DOHH2 (cell line): ENCODE results near the gene SERPINA9.

Experiments
- CTCF ChIP-seq: fragments of 200-600 bp; sonication (generic); IDR thresholded peaks from one replicate; pipeline ENCODE4 v1.5.1; 2014; ENCODE audit warnings: antibody characterized with exemption, mild to moderate bottlenecking, low read depth, low read length; ENCODE audit not compliant: poor library complexity, severe bottlenecking
- EZH2phosphoT487 ChIP-seq: fragments of 200-600 bp; sonication (generic); IDR thresholded peaks from 2 replicates; pipeline ENCODE4 v1.6.1; 2017; ENCODE audit warnings: borderline replicate concordance, mild to moderate bottlenecking, antibody characterized with exemption, low read length, moderate library complexity, mixed read lengths

GRCh38 chr14:94491511-94491910 is 15.5 kb upstream of the SERPINA9 start:
- no peak for TF ChIP-seq CTCF
- TF ChIP-seq EZH2phosphoT487 = no peak
